ENCODE data around the gene NLE1. TPM values are rescaled to one million over a fixed set of nuclear protein-coding genes. Genes with fewer than 3 reads are reported as not detected.
"Not testable (repeated sequence)": the region's sequence is repeated elsewhere in the genome, so short reads cannot be mapped to it uniquely, and the experiment has no call there.

Gene NLE1
- polyA plus RNA-seq, 3 donors, result 15.3 to 18.0 (median 16.5) TPM

GRCh38 chr17:35130392-35130791, 11.7 kb downstream of the NLE1 start:
- no peak for DNase-seq (ENCODE audit: low read depth in 3 of 3, low spot score in 2 of 3)

DNA sequence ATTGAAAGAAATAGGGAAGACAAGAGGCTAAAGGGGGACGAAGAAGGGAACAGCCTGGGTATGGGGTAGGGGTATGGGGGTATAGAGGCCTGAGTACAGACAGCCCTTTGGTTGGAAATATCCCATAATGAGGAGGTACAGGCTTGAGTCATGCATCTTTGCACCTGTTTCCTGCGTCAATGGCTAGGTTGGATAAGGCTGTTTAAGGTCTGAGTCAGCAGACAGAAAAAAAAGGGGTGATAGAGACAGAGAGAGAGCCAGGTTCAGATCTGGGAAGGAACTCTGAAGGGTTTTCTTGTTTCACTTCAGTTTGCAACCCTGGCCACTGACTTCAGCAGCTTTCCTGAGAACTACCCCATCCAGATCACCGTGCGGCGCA, 12.1 kb downstream of the NLE1 start:
- no peak for DNase-seq (ENCODE audit: low read depth in 3 of 3, low spot score in 2 of 3)

DNA sequence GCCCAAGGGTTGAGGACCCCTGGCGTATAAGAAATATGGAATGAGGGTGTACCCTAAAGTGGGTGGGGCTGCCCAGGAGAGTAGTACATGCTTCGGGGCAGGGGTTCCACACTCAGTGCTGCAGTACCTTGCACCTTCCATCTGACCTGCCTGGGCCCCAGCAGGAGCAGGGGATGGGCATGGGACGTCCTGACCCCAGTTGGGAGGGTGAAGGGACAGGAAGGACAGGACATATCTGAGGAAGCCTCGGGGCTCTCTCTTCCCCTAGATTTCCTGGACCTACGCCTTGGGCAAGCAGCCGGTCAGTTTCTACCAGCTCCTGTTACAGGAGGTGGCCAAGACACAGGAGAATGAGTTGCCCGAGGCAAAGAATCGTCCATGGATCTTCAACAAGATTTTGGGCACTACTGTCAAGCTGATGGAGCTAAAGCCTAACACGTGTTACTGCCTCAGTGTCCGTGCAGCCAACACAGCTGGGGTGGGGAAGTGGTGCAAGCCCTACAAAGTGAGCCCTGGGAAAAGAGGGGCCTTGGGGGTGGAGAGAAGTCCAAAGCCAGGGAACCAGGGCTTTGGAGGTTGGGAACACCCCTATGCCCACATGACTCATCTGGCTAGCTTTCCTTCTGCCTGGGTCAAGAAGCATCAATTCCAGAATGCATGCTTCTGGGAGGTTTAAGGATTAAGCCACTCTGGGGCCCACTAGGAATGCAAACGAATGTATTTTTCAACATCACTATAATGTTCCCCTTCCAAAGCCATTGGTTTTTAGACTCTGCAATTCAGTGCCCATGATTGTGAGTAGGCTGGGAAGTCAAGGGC, 12.7 kb downstream of the NLE1 start:
- DNase-seq (ENCODE audit: low read depth in 3 of 3, low spot score in 2 of 3), result no peak

DNA sequence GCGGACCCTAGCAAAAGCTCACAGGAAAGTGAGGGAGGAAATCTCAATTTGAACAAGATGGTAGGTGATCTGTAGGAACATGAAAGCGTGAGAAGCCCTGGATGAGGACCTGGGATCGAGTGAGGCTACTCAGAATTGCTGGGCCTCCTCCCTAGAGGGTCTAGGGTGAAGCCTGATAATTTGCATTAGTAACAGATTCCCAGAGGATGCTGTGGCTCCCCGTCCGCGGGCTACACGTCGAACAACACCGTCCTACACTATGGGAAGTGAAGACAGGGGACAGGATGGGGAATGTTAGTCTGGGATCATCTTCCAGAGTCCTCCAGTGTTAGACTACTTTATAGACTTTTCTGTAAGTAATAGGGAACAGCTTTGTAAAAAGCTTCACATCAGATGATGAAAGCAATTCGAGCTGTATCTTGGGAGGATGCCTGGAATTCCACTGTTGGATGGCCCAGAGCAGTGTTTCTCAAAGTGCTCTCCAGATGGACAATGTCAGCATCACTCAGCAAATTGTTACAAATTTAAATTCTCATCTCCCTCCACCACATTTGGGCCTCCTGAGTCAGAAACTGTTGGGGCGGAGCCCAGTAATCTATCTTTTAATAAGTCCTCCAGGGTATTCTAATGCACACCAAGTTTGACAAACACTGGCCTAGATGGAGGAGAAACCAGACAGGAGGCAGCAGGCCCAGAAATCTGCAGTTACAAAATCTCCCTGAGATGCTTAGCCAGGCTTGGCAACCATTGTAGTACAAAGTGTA, 14.2 kb downstream of the NLE1 start:
- no peak for DNase-seq (ENCODE audit: low read depth in 3 of 3, low spot score in 2 of 3)

GRCh38 chr17:35121315-35121714, 20.8 kb downstream of the NLE1 start, which contains the start of gene FNDC8:
TSS of gene FNDC8 (plus strand) at chr17:35121615. CDS start at chr17:35121694, 79 bp downstream.
- no peak for DNase-seq (ENCODE audit: low read depth in 3 of 3, low spot score in 2 of 3)

- DNase-seq (ENCODE audit: low read depth in 3 of 3, low spot score in 2 of 3), result peak in 2 of 3 donors; percentile 29 to 50
These were observed 22.5 kb downstream of the NLE1 start, which contains the start of gene RAD51D for GRCh38 chr17:35119370-35120165. TSS of gene RAD51D (minus strand) at chr17:35119860. CDS start at chr17:35119613, 247 bp downstream.

DNA sequence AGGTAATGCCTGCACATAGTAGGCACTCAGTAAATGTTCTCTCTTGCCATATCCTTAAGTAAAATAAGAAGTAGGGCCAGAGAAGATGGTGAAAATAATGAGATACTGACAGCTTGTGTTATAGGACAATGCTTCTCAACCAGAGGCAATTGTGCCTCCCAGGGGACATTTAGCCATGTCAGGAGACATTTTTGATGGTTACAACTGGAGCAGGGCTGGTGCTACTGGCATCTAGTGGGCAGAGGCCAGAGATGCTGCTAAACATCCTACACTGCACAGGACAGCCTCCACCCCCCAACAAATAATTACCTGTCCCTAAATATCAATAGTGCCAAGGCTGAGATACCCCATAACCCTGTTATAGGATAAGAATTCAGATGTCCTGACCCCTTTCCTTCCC, 24.1 kb downstream of the NLE1 start:
- DNase-seq (ENCODE audit: low read depth in 3 of 3, low spot score in 2 of 3), result no peak

DNA sequence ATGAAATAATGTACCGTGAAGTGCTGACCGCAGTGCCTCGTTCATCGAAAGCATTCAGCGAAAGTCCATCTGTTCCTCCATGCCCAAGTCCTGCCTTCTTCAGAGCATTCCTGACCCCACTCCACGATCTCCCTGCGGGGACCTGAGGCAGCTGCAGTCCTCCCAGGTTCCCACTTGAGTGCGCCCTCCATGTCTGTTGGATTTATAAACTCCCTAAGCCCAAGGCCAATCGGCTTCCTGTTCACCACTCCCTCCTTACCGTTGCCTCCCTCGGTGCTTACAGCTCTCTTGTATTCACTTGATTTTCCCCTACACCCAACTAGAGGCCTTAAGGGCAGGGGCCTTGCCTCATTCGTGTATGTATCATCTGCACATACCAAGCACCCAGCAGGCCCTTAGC, 25.3 kb downstream of the NLE1 start:
- no peak for DNase-seq (ENCODE audit: low read depth in 3 of 3, low spot score in 2 of 3)

- DNase-seq (ENCODE audit: low read depth in 3 of 3, low spot score in 2 of 3), result not testable (repeated sequence)
These were observed 31.3 kb downstream of the NLE1 start for GRCh38 chr17:35110791-35111190.

- no peak for DNase-seq (ENCODE audit: low read depth in 3 of 3, low spot score in 2 of 3)
These were observed 37.2 kb downstream of the NLE1 start for GRCh38 chr17:35104844-35105450.

DNA sequence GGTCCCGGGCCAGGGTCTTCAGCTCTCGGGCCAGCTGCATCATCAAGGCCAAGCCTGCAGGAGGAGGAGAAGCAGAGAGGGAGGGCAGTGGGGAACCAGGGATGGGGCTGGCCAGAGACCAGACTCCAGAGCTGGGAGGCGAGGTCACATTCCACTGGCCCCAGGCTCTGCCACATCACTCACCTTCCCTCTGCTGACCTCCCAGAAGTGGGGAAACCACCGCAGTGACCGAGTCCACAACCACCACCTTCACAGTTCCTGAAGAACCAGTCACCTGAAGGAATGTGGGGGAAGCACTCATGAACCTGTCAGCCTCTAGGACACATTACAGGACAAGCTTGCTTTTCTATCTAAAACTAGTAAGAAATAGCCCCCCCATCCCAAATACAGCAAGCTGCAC, 38.8 kb downstream of the NLE1 start:
- no peak for DNase-seq (ENCODE audit: low read depth in 3 of 3, low spot score in 2 of 3)

- DNase-seq (ENCODE audit: low read depth in 3 of 3, low spot score in 2 of 3), result no peak
These were observed 40.4 kb downstream of the NLE1 start for GRCh38 chr17:35101725-35102124.

DNA sequence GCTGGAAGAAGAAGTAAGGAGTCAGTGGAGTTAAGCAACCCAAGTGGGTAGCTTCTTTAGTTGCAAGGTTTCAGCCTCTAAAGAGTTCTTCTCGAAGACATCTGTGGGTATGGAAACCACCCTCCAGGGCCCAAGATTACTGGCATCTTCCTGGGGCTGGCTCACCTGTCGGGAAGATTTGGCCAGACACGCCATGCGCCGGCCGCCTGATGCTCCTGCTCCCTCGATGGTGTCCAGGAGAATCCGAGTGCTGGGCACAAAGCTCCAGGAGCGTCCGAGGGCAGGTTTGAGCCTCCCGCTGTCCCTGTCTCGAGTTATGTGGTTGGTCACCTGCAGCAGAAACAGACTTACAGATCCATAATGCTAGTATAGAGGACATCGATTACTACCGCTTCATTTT, 41.1 kb downstream of the NLE1 start:
- no peak for DNase-seq (ENCODE audit: low read depth in 3 of 3, low spot score in 2 of 3)

DNA sequence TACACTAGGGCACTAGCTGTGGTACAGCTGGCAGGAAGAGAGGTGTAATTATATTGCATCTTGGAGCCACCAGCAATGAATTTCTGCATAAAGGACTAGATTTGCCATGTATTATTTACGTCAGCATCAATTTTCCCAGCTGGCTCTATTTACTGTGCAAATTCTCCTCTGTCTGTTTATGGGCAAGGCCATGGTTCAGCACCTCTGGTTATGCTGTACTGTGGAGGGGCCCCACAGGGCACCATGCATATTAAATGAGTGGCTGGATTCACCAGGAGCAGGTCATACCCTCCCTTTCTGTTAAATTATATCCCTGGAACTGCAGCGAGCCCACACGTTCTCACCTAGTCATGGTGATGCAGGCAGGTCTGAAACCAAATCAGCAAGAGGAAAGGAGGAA, 42.2 kb downstream of the NLE1 start:
- DNase-seq (ENCODE audit: low read depth in 3 of 3, low spot score in 2 of 3), result no peak

GRCh38 chr17:35097776-35098175, 44.3 kb downstream of the NLE1 start:
- no peak for DNase-seq (ENCODE audit: low read depth in 3 of 3, low spot score in 2 of 3)

DNA sequence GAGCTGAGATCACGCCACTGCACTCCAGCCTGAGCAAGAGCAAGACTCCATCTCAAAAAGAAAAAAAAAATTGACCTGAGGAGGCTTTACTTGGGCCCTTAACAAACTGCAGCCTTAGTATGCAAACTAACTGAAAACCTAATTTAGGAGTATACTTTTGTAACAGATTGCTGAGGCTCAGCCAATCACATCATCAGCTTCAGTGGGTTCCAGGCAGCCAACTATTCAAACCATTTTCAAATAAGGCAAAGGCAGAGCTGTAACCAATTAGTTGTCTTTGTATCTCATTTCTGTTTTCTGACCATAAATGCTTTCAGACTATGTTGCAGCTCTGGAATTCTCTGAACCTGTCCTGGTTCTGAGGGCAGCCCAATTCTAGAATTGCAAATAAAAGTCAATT, 46.4 kb downstream of the NLE1 start:
- DNase-seq (ENCODE audit: low read depth in 3 of 3, low spot score in 2 of 3), result no peak

- DNase-seq (ENCODE audit: low read depth in 3 of 3, low spot score in 2 of 3), result no peak
These were observed 47.2 kb downstream of the NLE1 start for GRCh38 chr17:35094902-35095301.

GRCh38 chr17:35090707-35091106, 51.4 kb downstream of the NLE1 start:
- not testable (repeated sequence) for DNase-seq (ENCODE audit: low read depth in 3 of 3, low spot score in 2 of 3)

GRCh38 chr17:35089586-35090296, 52.4 kb downstream of the NLE1 start:
- DNase-seq (ENCODE audit: low read depth in 3 of 3, low spot score in 2 of 3), result peak in 1 of 3 donors; percentile 9

Measured in right renal cortex interstitium (tissue), 3 donors.